ENCODE measurements around the gene ISCA2.

- no peak for TF ChIP-seq MBD1 (CRISPR knock-in tag; IDR thresholded peaks at IDR 0.05)
- no peak for TF ChIP-seq MAFF (IDR thresholded peaks at IDR 0.05; ENCODE audit: low read length)
- no peak for TF ChIP-seq HMGXB4 (CRISPR knock-in tag; IDR thresholded peaks at IDR 0.05)
- TF ChIP-seq SIN3A (IDR thresholded peaks at IDR 0.05; ENCODE audit: borderline replicate concordance in 2 of 2, control insufficient read depth in 1 of 2, low read depth in 2 of 2, low read length in 2 of 2): no peak
- TF ChIP-seq KLF6 (CRISPR knock-in tag; IDR thresholded peaks at IDR 0.05; ENCODE audit: borderline replicate concordance): no peak
- TF ChIP-seq CREB1 (IDR thresholded peaks at IDR 0.05): no peak
- no peak for TF ChIP-seq CREB1 (CRISPR knock-in tag; IDR thresholded peaks at IDR 0.05)
- TF ChIP-seq ZNF766 (CRISPR knock-in tag; conservative IDR thresholded peaks at IDR 0.05): no peak
- no peak for TF ChIP-seq JUN (IDR thresholded peaks at IDR 0.05; ENCODE audit: borderline replicate concordance, low read depth, low read length)
- no peak for TF ChIP-seq JUN (CRISPR knock-in tag; IDR thresholded peaks at IDR 0.05; ENCODE audit: borderline replicate concordance)
- TF ChIP-seq RAD21 (CRISPR knock-in tag; conservative IDR thresholded peaks at IDR 0.05 in 1 of 2, IDR thresholded peaks at IDR 0.05 in 1 of 2): no peak
- no peak for TF ChIP-seq SMC3 (conservative IDR thresholded peaks at IDR 0.05; ENCODE audit: insufficient read depth, low read depth, low read length)
- no peak for TF ChIP-seq HOXB6 (CRISPR knock-in tag; IDR thresholded peaks at IDR 0.05; ENCODE audit: borderline replicate concordance)
- no peak for TF ChIP-seq SMARCC2 (IDR thresholded peaks at IDR 0.05; ENCODE audit: low read depth)
- TF ChIP-seq EGR1 (conservative IDR thresholded peaks at IDR 0.05): no peak
- no peak for TF ChIP-seq ARID4B (CRISPR knock-in tag; IDR thresholded peaks at IDR 0.05)
Observed at GRCh38 chr14:74516451-74517160, 23.0 kb downstream of the ISCA2 start.

Data from K562 (cell line).